ENCODE measurements around the gene TMEM130. TPM values are rescaled to one million over a fixed set of nuclear protein-coding genes. Genes with fewer than 3 reads are reported as not detected.

Gene TMEM130
- total and polyA plus RNA-seq, 3 donors from 2014 or later, result 84.6 to 131 (median 106) TPM

DNA sequence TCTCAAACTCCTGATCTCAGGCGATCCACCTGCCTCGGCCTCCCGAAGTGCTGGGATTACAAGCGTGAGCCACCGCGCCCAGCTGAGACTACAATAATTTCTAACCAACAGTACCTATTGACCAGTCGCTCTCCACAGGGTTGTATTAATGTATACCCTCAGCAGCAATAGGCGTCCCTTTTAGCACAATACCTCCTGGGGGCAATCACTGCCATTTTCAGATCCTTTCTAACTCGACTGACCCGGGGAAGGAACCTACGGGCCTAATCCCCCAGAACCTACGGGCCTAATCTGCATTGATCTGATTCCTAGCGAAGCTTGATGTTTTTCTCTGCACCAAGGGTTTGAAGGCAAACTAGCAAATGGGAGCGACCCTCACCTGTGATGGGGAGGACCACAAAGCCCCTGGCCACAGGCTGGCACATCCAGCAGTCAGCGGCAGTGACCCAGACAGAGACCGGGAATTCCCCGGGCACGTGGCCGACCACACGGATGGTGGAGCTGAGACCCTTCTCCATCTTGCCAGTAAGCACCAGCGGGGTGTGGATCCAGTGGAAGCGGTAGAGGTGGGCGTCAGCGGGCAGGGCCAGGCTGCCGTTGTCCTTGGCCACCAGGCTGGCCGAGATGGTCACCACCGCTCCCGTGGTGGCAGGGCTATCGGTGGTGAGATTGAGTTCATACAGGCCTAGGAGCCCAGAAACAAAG, 6.9 kb downstream of the TMEM130 start:
- intact Hi-C loops (cut with DNase I; ENCODE audit: low total_unique reads), result no loop called here
- no peak for TF ChIP-seq POLR2A (IDR thresholded peaks at IDR 0.05)
- TF ChIP-seq CTCF (IDR thresholded peaks at IDR 0.05), result no peak
- no peaks in the 10 kb centered on the region for H3K27me3 ChIP-seq
- WGBS, 2 donors, result 92 to 95% methylated on average over 24 to 29 of the region's 29 CpGs
- no peaks in the 10 kb centered on the region for H3K36me3 ChIP-seq (ENCODE audit: low read depth, missing control alignments)
- peaks cover 9% of the 10 kb centered on the region for H3K4me1 ChIP-seq
- DNase-seq, result no peak
- H3K4me3 ChIP-seq, result no peak overlapping the region
- no peak overlapping the region for H3K27ac ChIP-seq
- H3K9me3 ChIP-seq, result no peaks in the 10 kb centered on the region

DNA sequence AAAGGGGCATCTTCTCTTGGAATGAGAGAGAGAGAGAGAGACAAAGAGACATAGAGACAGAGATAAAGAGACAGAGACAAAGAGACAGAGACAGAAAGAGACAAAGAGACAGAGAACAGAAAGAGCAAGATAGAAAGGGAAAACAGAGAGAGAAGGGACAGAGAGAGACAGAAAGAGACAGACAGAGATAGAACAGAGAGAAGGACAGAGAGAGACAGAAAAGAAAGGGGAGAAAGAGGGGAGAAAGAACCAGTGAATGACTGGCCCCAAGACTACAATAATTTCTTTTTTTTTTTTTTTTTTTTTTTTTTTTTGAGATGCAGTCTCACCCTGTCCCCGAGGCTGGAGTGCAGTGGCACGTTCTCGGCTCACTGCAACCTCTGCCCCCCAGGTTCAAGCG, 7.6 kb downstream of the TMEM130 start:
- Histone ChIP-seq H3K9me3 (no peaks in the 10 kb centered on the region), H3K27ac (no peak overlapping the region), H3K4me1 (peaks cover 3% of the 10 kb centered on the region), H3K27me3 (no peaks in the 10 kb centered on the region), H3K36me3 (ENCODE audit: low read depth, missing control alignments) (no peaks in the 10 kb centered on the region), H3K4me3 (no peak overlapping the region)
- DNase-seq, result no peak
- TF ChIP-seq POLR2A (IDR thresholded peaks at IDR 0.05) (no peak), CTCF (IDR thresholded peaks at IDR 0.05) (no peak)
- intact Hi-C loops (cut with DNase I; ENCODE audit: low total_unique reads), result no loop called here
- WGBS, 2 donors, result 61 to 73% methylated on average over 4 of the region's 4 CpGs

GRCh38 chr7:98860071-98860470, 9.7 kb downstream of the TMEM130 start:
- Histone ChIP-seq H3K4me1 (no peaks in the 10 kb centered on the region), H3K27me3 (no peaks in the 10 kb centered on the region), H3K36me3 (ENCODE audit: low read depth, missing control alignments) (no peaks in the 10 kb centered on the region), H3K4me3 (no peak overlapping the region), H3K9me3 (no peaks in the 10 kb centered on the region), H3K27ac (no peak overlapping the region)
- 78 to 89% methylated on average over 12 of the region's 12 CpGs for WGBS, 2 donors
- intact Hi-C loops (cut with DNase I; ENCODE audit: low total_unique reads), result no loop called here
- DNase-seq, result no peak
- TF ChIP-seq CTCF (IDR thresholded peaks at IDR 0.05), result no peak
- TF ChIP-seq POLR2A (IDR thresholded peaks at IDR 0.05), result no peak

- intact Hi-C loops (cut with DNase I; ENCODE audit: low total_unique reads), result no loop called here
- 85 to 86% methylated on average over 14 to 24 of the region's 24 CpGs for WGBS, 2 donors
- Histone ChIP-seq H3K36me3 (ENCODE audit: low read depth, missing control alignments) (no peaks in the 10 kb centered on the region), H3K27me3 (no peaks in the 10 kb centered on the region), H3K4me3 (no peak overlapping the region), H3K9me3 (no peaks in the 10 kb centered on the region), H3K4me1 (no peaks in the 10 kb centered on the region), H3K27ac (no peak overlapping the region)
- TF ChIP-seq POLR2A (IDR thresholded peaks at IDR 0.05), result no peak
- no peak for TF ChIP-seq CTCF (IDR thresholded peaks at IDR 0.05)
- no peak for DNase-seq
Observed at GRCh38 chr7:98855610-98856422, 14.0 kb downstream of the TMEM130 start.

Data from testis (tissue), 3 donors.